GM15510 (cell line): Measurements from ENCODE around the gene NUB1.

Experiments
- POLR2A ChIP-seq: IDR thresholded peaks from 3 replicates; pipeline ENCODE4 v1.6.1; 2011; ENCODE audit warnings: borderline replicate concordance; ENCODE audit not compliant: insufficient read length; ENCODE audit errors: extremely low read depth

NUB1 gene

DNA sequence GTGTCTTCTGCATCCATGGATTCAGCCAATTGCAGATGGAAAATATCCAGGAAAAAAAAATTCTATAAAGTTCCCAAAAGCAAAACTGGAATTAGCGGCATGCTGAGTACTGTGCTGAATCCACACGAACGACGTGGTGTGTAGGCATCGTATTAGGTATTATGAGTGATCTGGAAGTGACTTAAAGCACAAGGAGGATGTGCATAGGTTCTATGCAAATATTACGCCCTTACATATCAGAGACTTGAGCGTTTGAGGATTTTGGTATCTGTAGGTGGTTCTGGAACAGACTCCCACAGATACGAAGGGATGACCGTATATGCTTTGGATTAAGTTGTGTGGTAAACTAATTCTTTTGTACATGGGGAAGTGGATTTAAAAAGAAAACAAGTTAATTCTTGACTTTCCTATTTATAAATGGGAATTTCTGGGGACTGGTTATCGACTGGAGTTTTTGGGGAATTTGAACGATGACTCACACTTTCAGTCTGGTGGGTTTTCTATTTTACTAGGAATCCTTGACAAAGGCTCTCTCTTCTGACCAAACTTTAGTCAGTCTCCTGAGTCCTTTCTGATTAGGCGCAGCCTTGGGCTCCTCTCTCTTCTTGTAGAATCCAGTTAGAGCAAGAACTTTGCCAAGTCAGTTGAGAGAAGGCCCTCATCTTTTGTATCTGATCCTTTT, 5.4 kb upstream of the NUB1 start:
- no peak for TF ChIP-seq POLR2A

DNA sequence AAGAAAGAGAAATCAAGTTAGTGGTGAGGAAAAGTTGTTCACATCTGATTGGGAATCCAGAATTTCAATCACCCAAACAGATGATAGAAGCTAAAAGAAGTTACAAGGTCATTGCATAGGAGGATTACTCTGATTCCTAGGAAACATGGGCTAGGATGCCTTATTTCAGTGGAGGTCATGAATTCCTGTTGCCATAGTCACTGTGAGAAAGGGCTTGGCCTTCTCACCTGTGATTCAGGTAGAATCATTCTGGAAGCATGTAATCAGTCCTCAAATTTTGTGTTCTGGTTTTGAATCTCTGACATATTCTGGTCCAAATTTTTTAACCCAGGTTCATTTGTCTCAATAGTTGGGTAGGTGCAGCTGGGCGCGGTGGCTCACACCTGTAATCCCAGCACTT, 4.3 kb upstream of the NUB1 start:
- no peak for TF ChIP-seq POLR2A

DNA sequence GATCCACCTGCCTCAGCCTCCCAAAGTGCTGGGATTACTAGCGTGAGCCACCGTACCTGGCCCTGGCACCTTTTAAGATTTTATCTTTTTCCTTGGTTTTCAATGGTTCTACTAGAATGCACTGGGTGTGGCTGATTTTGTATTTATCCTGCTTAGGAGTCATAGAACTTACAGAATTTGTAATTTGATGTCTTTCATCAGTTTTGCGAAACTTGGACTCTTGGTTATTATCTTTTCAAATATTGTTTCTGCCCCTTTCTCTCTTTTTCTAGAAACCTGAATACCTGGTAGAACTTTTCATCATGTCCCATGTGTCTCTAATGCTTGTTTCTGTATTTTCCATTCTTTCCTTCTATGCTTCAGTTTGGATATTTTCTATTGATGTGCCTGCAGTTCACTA, 2.8 kb upstream of the NUB1 start:
- TF ChIP-seq POLR2A: no peak

DNA sequence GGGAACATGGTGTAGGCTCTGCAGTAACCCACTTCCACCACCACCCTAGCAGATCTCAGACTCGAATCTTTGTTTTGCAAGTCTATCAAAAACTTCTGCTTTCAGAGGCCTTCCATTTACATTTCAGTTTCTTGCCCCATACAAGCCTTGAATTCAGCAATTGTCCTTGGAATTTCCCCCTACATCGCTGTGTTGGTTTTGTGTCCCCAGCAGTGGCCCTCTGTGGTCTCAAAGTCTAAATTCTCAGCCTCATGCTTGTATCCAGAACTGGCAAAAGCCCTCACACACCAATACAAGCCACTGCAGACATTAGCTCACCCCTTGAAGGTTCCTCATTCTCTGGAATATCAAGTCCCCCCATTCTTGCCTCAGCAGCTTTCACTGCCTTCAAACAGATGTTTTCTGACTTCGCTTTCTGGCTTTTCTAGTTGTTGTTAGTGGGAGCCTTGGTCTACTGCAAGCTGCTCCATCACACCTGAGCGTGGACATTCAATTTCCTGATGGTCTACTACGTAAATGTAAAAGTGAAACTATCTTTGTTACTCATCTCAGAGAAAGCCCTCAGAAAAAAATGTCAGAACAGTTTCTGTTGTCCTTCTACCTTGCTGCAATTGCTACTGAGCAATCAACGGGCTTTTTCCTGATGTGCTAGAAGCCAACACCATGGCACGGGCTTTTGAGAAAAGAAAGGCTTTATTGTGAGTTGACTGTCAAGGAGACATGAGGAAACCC, 1.8 kb upstream of the NUB1 start:
- no peak for TF ChIP-seq POLR2A

DNA sequence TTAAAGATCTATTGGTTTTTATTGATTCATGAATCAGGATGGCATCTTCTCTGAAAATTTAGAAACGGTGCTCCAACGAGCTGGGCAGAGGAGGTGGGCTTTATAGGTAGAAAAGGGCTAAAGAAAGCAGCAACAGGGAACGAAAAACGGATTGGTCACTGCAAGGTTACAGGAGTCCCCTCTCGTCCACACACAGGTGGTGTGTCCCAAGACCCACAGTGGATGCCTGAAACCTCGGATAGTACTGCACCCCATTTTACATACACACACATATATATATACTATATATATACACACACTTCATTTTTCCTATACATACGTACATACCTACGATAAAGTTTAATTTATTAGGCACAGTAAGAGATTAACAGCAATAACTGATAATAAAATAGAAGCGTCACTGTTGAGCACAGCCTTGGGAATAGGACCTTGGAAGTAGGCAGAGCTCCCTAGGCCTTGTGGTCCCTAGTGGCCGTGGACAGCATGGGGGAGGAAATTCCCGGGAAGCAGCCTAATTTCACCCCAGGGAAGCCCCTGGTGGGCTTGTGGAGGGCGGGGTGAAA, 737 bp upstream of the NUB1 start:
- no peak for TF ChIP-seq POLR2A

DNA sequence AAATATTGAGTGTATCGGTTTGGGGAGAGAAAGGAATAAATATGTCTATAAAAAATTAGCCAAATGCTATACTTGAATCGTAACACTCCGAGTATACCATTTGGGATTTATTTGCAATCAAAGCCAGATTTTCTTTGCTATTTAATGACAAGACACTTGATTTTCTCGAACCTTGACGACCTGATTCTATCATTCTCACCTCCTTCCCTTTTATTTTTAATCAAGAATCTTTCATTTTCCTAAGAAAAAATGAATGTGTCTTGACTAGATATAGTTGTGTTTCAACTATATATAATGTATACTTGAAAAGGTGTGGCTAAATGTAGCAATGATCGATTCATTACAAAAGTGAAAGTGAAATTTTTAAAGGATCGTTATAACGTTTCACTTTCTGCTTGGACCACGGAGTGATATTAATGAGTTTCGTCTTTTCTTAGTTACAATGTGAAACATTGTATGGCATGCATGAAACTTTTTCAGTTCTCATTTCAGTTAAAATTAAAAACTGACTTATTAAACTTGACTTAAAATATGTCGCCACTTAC, 562 bp downstream of the NUB1 start:
- no peak for TF ChIP-seq POLR2A

DNA sequence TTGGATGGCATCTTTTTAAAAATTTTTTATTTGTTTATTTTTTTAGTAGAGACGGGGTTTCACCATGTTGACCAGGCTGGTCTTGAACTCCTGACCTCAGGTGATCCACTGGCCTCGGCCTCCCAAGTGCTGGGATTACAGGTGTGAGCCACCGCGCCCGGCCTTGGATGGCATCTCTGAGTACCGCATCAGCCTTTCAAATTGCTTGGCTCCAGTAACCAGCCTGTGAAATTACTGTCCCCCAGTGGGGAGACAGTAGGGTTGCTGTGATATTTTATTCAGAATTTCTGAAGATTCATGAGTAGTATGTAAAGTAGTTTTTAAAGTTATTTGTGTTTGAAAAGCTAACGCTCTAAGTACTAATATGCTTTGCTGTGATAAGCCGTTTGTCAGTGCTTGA, 1.2 kb downstream of the NUB1 start:
- TF ChIP-seq POLR2A: no peak

DNA sequence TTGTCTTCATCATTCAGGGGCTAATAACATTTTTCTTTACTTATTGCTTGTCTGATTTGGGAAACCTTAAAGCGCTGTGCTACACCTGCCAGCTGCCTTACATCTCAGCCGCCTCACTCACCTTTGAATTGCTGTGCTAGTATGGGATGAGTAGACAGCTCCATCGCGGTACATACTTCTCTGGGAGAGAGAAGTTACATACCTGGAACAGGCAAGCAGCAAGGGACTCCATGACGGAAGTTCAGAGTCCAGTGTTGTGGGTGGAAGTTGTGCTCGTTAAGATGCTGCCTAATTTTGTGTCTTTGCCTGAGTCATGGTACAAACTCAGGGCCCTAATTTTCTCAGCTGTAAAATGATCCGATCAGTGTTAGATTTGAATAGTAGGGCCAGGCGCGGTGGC, 1.9 kb downstream of the NUB1 start:
- no peak for TF ChIP-seq POLR2A

DNA sequence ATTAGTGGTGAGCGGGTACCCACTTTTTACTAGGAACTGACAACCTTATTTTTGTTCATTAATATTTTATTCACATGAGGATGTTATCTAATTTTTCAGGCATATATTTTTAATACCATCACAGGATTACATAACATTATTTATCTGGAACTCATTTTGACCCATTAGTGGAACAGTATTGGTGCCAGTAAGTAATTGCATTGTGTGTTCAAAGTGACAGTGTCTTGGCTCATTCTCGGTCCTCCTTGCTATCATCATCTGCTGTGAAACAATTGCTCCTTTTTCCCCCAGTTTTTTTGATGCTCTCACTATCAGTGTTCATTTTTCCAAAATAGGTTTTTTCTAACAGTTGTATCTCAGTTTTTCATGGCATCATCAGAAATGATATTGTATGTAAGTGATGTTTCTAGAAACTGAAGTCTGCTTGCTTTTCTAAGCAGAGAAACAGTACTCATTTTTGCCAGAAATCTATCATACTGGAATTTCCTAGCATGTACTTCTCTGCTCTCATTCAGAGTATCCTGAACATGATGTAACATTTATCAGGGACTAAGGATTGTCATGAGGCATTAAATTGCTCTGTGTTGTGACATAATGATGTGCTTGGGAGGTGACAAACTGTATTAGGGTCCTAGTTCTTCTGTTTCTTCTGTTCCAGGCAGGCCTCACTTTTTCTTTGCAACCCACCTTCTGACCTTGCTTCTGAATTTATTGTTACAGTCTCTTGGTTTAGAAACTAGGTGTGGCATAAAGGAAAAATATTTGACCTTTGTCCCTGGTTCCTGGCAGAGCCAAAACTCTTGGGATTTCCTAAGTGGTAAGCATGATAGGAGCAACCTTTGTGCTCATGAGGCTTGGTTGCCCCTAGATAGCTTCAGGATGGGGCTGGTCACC, 4.2 kb downstream of the NUB1 start:
- TF ChIP-seq POLR2A: no peak

DNA sequence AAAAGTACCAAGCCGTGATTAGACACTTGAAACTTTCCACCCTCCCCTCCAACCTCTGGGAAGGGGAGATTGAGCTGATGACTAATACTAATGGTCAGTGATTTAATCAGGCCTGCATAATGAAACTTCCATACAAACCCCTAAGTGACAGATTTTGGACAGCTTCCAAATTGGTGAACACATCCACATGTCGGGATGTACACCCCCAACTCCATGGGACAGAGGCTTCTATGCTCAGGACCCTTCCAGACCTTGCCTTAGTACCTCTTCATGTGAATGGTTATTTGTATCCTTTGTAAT, 4.8 kb downstream of the NUB1 start:
- no peak for TF ChIP-seq POLR2A

DNA sequence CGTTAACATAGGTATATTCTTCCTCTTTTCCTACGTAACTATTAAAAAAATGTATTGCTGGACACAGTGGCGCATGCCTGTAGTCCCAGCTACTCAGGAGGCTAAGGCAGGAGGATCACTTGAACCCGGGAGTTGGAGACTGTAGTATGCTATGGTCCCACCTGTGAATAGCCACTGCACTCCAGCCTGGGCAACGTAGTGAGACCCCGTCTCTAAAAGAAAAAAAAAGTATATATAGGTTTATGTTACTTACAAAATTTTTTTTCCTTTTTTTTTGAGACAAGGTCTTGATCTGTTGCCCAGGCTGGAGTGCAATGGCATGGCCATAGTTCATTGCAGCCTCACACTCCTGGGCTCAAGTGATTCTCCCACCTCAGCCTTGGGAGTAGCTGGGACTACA, 5.6 kb downstream of the NUB1 start:
- TF ChIP-seq POLR2A: no peak

DNA sequence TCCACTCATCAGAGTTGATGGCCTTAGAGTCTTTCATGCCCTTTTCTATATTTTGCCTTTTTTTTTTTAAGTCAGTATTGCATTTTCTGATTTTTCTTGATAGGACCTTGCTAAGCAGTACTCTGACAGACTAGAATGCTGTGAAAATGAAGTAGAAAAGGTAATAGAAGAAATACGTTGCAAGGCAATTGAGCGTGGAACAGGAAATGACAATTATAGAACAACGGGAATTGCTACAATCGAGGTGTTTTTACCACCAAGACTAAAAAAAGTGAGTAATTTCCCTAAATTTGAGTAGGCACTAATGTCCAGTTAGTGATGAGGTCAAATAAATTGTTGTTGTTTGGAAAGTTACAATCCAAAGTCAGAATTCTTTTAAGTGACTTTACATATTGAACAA, 7.4 kb downstream of the NUB1 start:
- TF ChIP-seq POLR2A: no peak

DNA sequence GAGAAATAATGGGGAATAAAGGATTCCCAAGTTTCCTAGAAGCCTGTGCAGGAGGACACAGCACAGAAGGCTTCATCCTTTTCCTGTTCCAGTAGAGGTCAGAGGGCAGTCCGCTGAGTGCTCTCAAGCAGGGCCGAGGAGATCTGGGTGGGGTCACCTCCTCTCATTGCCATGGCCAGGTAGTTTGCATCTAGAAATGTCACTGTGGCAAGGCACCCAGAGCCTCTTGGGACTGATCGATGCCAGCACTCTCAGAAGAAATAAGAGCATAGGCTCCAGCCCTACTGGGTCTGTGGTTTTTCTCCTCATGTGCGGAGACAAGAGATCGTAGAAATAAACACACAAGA, 7.9 kb downstream of the NUB1 start:
- TF ChIP-seq POLR2A: no peak

DNA sequence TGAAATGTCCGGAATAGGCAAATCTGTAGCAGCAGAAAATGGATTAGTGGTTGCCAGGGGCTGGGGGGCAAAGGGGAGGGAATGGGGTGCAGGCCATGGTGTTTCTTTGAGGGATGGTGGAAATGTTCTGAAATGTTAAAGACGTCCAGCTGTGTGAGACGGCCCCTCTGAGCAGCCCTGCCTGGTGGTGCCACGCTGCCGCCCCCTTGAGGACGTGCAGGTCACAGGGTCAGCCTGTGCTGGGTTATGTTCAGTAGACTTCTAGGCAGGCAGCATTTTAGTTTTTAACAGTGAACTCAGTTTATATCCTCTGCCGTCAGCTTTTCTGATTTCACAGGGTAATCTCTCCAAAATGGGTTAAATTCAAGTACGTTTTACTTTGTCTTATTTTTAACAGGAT, 9.4 kb downstream of the NUB1 start:
- no peak for TF ChIP-seq POLR2A

DNA sequence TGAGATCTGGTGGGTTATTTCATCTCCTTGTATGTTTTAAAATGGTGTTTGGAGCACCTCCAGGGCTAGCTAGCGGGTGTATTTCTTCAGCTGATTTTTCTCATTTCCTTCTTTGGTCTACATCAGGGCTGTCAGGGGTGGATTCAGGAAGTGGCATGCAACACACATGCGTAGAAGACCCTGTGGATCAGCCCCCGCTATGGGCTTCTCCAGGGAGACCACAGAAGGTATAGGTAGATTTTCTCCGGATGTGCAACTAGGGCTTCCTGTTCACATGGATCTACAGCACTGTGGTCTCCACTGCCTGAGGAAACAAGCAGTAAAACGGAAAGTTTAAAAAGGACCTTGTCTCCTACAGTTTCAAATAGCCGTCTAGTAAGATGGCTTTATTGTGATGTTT, 10.4 kb downstream of the NUB1 start:
- no peak for TF ChIP-seq POLR2A
